ENCODE data around the gene SLC44A5.
"Not testable (repeated sequence)": the region's sequence is repeated elsewhere in the genome, so short reads cannot be mapped to it uniquely, and the experiment has no call there.

Gene SLC44A5

DNA sequence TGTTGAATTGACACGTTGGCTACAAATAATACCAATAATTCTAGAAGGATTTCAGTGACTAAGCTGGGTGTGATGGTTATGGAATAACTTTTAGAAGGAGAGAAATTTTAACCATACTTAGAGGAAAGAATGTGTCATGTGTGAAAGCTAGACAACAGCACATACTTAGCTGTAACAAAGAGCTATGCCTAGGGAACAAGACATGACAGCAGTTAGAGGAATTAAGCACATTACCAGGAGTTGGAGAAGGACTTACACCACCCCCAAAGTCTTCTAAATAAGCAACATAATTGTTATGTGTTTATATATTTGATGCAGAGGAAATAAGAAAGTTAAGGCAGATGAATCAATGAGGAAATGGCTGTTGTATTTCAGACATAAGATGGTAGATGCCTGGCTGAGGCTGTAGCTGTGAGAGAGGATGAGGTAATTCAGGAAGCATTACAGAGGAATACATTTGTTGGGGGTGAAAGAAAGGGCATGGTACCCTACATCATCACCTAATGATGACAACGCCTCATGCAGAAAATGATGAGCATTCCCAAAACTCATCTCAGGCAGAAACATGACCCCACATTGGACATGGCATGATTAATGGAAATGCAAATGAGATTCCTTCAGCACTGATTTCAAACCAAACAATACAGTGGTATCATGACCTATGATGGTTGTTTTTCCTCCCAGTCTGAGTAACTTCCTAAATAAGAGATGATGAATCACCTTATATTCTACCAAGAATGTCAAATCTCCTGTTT is 265.2 kb downstream of the SLC44A5 start:
- no peak for DNase-seq

DNA sequence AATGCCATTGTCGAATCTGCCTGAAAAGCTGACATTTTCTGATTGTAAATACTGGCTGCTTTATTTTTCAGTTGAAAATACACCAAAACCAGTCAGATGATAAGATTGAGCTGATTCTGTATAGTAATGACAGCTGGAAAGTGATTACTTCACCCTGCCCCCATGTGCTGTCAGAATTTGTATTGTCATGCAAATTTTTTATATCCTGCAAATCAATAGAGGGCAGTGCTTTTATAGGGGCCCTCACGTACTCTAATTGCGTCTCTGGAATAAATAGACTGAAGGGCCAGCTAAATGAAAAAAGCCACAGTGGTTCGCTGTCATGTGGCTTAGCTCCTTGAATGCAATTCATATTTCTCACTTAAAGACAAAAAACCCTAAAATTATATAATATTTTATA is 268.1 kb downstream of the SLC44A5 start:
- DNase-seq: peak; percentile 31

- no peak for DNase-seq
Measured at GRCh38 chr1:75341537-75341936, 269.4 kb downstream of the SLC44A5 start.

DNA sequence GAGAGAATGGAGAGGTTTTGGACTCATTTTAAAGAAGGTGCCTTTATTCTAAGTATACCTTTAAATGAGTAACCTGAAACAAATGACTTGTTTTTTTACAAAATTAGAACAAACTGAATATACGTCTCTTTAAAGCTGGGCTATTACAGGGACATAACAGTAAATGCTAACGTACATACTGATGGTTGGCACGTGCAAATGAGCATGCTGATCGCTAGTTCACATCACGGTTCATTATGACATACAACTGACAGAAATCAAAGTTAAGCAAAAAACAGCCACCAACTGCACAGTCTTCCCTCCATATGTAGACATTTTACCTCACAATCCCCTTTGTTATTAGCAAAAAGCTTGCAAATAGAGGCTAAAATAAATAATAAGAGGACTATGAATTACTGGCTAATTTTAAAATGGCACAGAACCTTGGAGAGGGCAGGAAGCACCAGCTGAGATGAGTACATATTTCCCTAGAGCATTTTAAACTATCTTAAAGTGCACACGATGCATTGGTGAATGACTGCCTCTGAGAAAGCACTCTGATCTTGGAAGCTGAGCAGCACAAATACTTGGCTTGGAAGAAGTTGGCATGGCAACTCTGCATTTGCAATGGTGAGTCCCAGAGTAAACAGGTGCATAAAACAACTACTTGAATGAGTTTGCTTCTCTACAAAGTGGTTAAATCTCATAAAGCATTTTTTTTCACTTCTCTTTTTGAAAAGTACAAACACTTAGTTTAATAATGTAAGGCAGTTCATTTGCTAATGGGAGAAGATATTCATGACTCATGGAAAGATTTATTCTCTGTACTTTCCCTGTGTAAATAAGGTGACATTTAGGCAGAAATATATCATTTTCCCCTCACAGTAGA is 272.1 kb downstream of the SLC44A5 start:
- peak; percentile 57 for DNase-seq

GRCh38 chr1:75334876-75335389 is 276.0 kb downstream of the SLC44A5 start:
- no peak for DNase-seq

DNA sequence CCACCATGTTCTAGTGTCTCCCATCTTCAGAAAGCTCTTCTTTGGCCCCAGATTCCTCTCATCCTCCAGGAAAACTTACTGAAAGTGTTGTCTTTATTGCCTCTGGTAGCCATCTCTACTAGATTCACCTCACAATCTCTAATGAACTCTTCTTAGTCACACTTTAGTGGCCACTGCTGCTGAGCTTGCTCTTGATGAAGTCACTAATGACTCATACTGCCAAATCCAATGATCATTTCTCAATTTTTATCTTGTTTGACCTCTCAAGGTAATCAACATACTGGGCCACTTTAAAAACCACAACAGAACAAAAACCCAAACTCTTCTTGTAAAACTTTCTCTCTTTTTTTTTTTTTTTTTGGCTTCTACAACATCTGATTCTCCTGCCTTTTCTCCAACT is 280.3 kb downstream of the SLC44A5 start:
- DNase-seq: no peak

DNA sequence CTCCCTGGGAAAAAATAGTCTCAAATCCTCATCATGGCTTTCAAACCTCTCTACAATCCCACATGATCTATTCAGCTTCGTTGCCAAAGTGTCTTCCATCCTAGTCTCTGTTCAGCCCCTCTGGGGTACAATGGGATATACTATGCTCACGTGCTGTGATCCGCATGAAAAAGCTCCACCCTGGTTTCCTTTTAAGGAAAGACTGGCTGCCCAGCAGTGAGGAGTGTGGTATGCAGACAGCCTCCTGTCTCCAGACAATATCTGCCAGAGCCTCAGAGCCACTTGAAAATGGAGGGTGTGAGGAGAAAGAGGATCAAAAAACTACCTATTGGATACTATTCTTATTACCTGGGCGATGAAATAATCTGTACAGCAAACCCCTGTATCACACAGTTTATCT is 282.2 kb downstream of the SLC44A5 start:
- no peak for DNase-seq

DNA sequence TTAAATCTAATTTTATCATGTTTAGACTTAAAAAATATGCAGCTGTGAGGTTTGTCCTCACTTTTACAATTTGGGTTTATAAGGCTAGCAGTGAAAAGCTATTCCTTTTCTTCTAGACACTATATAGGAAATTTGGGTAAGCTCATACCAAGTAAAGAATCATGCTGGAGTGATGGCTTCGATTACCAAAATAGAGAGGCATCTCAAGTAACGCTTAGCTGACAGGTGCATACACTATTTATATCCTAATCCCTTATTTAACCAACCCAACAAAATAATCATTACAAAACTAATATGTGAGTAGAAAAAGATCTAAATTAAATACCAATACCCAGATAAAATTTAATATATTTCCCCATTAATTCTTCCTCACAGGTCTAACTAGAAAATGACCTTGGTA is 283.5 kb downstream of the SLC44A5 start:
- no peak for DNase-seq

DNA sequence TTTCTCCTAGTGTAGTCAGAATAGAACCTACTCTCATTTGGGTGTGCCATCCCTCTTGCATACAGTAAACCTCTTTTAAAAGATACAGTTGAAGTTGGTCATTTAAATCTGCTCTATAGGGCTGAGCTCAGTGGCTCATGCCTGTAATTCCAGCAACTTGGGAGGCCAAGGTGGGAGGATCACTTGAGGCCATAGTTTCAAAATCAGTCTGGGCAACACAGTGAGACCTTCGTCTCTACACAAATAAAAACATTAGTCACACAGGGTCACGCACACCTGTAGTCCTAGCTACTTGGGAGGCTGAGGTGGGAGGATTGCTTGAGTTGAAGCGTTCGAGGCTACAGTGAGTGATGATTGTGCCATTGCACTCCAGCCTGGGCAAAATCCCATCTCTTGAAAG is 292.9 kb downstream of the SLC44A5 start:
- DNase-seq: no peak

DNA sequence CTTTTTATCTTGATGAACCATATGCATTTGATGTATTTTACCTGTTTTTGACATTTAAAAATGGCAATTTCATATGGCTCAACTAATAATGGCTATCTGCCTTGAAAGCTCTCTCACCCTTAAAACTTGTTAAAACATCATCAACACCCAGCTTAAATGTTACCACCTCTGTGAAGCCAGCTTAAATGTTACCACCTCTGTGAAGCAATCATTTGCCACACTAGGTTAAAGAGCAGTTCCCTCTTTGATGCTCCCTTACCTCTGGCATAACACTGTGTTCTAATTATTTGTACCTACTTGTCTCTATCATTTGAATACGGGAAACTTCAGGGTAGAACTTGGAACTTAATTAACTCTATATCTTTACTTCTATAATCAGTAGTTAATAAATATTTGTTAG is 294.7 kb downstream of the SLC44A5 start:
- no peak for DNase-seq

- no peak for DNase-seq
Measured at GRCh38 chr1:75312620-75313019, 298.3 kb downstream of the SLC44A5 start.

DNA sequence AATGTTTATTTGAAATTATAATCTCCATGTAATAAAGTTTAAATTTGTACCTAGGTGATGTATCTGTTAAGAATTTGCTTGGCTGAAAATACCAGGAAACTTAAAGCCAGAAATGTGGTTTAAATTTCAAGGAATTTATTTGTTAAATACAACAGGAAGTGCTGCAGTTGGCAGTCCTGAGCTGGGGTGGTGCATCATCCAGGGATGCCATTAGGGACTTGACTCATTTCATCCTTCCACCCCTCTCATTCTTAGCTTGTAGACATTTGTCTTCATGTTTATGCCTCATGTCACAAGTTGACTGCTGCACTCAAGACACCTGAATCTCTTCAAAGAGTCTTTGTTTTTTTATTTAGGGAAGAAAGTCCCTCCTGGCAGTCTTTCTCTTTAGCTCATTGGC is 300.8 kb downstream of the SLC44A5 start:
- DNase-seq: no peak

GRCh38 chr1:75308365-75308764 is 302.5 kb downstream of the SLC44A5 start:
- DNase-seq: no peak

DNA sequence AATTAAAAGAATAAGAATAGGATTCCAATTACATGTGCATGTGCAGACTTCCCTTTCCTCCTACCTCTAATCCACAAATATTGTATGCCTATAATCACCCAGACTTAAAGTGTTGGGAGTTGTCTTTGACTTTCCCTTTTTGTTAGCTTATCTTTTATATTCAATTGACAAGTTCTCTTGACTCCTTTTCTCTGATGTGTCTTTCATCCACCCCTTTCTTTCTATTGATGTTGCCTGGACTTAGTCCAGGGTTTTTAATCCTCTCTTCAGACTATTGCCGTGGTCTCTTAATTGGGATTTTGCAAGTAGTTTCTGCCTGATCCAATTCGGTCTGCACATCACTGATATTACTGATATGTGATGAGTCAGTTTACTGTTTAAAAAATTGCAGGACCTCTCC is 305.9 kb downstream of the SLC44A5 start:
- DNase-seq: no peak

DNA sequence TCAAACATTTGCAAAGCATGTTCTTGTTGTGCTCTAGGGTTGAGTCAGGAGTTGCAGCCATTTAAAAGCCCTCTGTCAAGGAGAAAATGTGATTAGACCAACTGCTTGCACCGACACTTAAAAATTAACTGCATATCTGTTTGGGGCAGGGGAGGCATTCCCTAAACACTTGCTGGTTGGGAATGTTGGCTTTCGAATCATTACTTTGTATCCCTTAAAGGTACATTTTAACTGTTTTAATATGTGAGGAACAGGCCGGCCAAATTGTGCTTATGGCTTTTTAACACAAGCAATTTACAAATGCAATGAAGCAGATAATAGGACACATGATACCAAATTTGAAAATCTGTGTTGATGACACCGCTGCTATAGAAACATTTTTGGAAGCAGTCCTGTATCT is 317.6 kb downstream of the SLC44A5 start:
- DNase-seq: no peak

DNA sequence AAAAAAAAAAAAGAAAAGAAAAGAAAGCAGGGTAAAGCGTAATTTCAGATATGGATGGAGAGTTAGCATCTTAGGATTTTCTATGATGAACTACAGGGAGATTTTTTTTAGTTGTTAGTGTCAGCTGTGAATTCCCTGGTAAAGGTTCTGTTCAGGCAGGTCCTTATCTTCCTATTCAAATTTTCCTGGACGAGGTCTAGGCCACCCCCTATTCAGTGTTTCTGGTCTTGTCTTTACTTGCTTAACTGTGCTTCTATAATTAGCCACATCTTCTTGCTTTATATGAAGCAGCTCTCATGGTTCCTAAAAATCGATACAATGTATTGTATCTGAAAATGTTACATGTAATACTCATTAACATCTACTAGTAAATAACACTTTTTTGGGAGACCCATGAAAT is 318.9 kb downstream of the SLC44A5 start:
- no peak for DNase-seq

DNA sequence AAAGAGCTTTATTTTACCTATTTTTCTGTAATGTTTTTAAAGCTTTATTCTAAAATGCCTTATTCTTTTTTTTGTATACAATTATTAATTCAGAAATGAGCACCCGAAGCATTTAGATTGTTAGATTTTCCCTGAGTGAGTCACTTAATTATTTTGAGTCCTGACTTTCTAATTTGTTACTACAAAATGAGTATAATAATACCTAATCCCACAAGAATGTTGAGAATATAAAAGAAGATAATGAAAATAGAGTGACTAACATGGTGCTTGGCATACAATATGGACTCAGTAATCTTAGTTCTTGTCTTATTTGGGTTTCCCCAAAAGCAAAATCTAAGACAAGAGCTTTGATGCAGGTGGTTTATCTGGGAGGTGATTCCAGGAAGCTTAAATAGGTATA is 334.5 kb downstream of the SLC44A5 start:
- DNase-seq: no peak

DNA sequence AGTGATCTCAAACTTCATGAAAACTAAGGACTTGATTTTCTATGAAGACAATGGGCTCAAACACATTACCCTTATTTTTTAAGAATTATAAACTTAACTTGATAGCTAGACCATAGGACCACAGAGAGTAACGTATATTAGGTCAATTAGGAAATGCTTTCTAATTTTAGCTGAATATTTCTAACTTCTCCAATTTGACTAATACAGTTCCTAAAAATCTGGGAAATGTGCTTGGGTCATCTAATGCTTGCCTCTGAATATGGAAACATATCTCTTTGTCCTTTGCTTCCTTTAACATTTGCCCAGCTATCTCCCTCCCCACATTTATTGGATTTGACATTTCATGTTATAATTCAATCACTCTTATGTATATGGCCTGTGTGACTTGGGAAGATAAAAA is 335.3 kb downstream of the SLC44A5 start:
- DNase-seq: no peak

- no peak for DNase-seq
Measured at GRCh38 chr1:75274920-75275506, 335.9 kb downstream of the SLC44A5 start.

- DNase-seq: no peak
Measured at GRCh38 chr1:75273110-75273509, 337.8 kb downstream of the SLC44A5 start.

DNA sequence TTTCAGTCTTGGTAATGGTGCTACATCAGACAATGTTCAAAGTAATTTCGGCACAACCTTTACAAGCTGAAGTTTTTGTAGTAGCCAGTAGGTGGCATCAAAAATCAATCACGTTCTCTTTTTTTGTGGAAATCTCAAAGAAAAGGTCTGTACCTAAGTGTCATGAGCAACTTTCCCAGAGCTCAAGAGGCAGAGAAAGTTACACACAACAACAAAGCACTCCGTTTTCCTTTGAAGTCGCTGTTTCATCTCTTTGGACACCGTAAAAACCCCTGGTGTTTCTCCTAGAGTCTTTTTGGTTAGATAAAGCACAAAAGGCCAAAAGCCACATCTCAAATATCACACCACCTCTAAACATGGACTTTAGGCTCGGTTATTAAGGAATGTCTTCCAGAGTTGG is 345.1 kb downstream of the SLC44A5 start:
- peak; percentile 28 for DNase-seq

DNA sequence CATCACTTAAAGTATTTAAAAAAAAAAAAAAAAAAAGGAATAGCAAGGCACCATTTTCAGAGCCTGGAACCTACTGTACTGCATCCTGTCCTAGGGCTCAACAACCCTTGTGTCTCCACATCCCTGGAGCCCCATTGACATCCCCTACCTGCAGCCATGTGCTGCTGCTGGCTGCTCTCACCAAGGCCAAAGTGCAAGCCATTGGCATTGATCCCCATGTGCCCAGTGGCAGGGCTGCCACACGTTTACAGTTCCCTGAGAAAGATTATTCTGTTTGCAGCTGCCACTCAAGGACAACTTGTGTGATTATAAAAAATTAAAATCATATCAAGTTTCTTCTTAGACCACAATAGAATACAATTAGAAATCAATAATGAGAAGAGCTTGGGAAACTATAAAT is 346.8 kb downstream of the SLC44A5 start:
- DNase-seq: no peak

DNA sequence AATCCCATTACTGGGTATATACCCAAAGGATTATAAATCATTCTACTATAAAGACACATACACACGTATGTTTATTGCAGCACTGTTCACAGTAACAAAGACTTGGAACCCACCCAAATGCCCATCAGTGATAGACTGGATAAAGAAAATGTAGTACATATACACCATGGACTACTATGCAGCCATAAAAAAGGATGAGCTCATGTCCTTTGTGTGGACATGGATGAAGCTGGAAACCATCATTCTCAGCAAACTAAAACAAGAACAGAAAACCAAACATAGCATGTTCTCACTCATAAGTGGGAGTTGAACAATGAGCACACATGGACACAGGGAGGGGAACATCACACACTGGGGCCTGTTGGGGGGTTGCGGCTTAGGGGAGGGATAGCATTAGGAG is 347.3 kb downstream of the SLC44A5 start:
- not testable (repeated sequence) for DNase-seq

- not testable (repeated sequence) for DNase-seq
Measured at GRCh38 chr1:75261946-75262345, 349.0 kb downstream of the SLC44A5 start.

Measured in NCI-H1417 treated with DMSO at 0.1 percent for 48 hours (cell line).